Esophagus squamous epithelium (tissue), 4 donors: ENCODE measurements around the gene TM4SF1.

ENCODE experiments used
- CTCF ChIP-seq, 6 experiments: fragments of 450-650 bp in 4 of 6; fragments of 200-600 bp in 2 of 6; sonication (generic) in 2 of 6; IDR thresholded peaks; one replicate each; pipeline ENCODE4 v1.5.1; 2016 to 2019; ENCODE audit warnings: antibody characterized with exemption in 6 of 6, mild to moderate bottlenecking in 4 of 6, moderate library complexity in 4 of 6
- POLR2A ChIP-seq, 4 donors: fragments of 450-650 bp; IDR thresholded peaks; one replicate each; pipeline ENCODE4 v1.6.1; 2017; ENCODE audit warnings: antibody characterized with exemption in 4 of 4, mild to moderate bottlenecking in 4 of 4, moderate library complexity in 3 of 4

GRCh38 chr3:149374391-149374790 lies 3.1 kb downstream of the TM4SF1 start:
- no peak for TF ChIP-seq CTCF (IDR thresholded peaks at IDR 0.05)
- no peak for TF ChIP-seq POLR2A (IDR thresholded peaks at IDR 0.05)
